PC-9 (cell line): ENCODE results near the gene DOCK9.

Experiments
- CTCF ChIP-seq: fragments of 200-600 bp; sonication (generic); conservative IDR thresholded peaks from 2 replicates; pipeline ENCODE4 v1.6.1; 2017; ENCODE audit warnings: mixed run types, antibody characterized with exemption, mild to moderate bottlenecking, moderate library complexity
- EZH2 ChIP-seq: fragments of 200-600 bp; sonication (generic); IDR thresholded peaks from 2 replicates; pipeline ENCODE4 v1.8.0; 2017; ENCODE audit warnings: antibody characterized with exemption, low read depth

GRCh38 chr13:98963917-98964316 is 13.9 kb downstream of the DOCK9 start:
- TF ChIP-seq CTCF (no peak), EZH2 (no peak)
